M059J (cell line): ENCODE data around the gene PRM1. TPM values are rescaled to one million over a fixed set of nuclear protein-coding genes. Genes with fewer than 3 reads are reported as not detected.

Source experiments
- DNase-seq: peaks from one replicate; pipeline ENCODE4 v3.0.0-alpha.2; 2012; ENCODE audit warnings: low read depth
- total RNA-seq: library from RNA; depleted of rRNA; stranded (reverse); fragments of >200 nt; shearing (Covaris generic); gene quantifications from 2 replicates; pipeline ENCODE4 v1.2.3, GENCODE V29; 2014

The PRM1 gene
- total RNA-seq, 1 experiment from 2014 or later: not detected

DNA sequence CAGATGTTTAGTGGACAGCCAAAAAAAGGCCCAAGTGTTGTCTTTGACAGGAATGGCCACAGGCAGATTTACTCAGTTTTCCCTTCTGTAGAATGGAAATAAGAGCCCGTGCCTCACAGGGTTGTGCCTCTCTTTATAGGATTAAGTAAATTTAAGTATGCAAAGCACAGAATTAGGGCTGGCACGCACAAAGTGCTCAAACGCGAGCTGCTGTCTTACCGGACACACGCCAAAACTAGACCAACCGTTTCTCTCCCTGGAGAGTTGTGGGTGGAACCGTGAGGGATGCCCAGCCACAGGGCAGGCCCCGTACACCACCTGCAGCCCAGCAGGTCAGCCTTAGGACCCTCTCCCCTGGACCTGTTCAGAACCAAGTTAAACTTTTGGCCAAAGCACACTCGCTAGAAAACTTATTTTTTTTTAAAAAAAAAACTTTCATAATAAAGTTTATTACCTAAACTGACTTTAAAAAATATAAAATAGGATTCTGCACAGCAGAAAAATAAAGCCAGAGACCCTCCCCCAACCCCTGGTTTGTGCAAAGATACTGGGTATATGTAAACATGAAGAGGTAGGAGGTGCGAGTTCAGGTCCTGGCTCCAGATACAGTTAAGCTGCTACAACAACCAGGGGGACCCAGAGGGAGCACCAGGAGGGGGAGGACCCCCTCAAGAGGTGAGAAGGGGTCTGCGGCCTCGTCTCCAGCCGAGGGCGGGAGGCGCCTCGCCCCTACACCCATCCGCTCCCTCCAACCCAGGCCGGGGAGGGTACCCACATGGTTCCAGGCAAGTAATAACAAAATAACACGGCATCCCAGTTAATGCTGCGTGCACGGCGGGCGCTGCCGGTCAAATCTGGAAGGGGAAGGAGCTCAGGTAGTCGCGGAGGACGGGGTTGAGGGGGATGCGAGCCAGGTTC is 26.9 kb downstream of the PRM1 start:
- no peak for DNase-seq

DNA sequence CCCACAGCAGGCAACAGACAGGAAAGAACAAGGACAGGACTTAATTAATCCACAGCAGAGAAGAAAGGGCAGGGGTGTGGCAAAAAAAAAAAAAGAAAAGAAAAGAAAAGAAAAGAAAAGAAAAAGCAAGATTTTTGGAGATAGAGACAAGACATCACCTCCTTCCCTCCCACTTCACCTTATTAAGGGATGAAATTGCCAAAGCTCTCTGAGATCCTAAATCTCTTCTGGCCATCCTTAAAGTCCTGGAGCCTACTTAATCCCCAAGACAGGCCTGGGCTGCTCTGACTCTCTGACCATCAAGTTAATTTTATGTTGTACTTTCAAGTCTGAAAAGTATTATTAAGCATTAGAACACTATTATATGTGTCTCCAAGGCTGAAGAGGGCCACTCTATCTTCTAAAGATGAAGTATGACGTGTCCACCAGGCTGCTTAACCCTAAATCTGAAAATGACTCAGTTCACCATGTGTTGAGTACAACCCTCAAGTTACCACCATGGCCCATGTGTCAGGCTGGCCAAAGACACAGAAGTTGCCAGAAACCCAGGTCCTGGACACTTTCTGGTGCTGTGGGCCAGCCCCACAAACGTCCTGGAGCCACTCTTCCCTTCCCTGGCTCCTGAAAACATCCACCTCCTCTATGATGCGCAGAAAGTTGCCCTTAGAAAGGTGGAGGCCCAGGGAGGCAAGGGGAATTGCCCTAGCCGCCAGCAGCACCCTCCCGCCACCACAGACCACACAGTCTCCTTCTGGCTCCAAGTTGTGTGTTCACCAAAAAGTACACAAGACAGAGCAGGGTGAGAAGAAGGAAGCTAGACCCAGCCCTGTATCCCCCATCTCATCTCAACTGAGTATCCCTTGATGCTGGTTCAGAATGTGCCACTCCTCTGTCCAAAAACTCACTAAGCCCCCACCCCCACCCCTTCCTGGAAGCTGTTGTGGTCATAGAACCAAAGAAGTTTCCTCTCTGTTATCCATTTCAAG is 27.8 kb downstream of the PRM1 start:
- DNase-seq: peak; percentile 43

DNA sequence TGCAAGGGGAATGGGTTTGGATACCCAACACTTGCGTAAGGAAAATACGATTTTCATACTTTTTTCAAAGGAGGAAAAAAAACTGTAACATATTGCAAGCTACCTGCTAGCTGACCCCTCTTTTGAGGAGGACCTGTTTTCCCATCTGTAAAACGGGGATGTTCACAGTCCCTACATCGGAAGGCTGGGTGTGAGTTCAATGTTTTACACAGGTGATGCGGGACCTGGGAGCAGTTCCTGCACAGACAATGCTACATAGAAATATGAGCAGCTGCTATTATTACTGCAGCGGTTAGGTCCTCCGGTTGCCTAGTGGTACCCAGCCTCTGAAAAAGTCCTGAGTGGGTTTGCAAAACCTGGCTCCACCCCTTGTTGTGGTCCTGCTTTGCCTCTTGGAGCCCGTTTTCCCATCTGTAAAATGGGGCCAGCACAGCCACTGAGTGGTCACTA is 28.6 kb downstream of the PRM1 start:
- DNase-seq: no peak

DNA sequence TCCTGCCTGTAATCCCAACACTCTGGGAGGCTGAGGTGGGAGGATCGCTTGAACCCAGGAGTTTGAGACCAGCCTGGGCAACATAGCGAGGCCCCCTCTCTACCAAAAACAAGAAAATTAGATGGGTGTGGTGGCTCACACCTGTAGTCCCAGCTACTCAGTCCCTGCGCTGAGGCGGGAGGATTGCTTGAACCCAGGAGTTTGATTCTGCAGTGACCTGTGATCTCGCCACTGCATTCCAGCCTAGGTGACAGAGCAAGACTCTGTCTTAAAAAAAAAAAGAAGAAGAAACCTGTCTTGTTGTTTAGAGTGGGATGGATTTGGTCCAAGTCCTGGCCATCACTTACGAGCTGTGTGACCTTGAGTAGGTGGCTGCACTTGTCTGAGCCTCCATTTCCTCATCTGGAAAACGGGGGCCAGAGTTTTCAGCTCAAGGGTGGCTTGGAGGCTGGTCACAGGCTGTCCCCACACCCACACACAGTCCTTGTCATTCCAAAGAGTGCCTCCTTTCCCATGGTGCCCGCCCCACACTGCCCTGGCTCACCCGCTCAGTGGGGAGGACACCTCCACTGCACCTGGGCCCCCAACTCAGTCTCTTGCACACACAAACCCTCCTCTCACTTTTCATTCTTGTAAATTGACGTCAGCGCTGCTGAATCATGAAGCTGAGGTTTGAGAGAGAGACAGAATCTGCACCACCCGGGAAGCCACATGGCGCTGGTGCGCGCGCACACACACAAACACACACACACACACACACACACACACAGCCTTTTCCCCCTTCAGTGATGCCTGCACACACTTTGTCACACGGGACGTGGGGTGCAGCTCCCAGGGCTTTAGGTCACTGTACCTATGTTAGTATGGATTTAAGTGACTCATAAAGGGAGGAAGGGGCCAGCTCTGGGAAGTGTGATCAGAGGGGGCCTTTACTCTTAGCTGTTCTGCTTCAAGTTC is 29.3 kb downstream of the PRM1 start:
- DNase-seq: peak; percentile 82

DNA sequence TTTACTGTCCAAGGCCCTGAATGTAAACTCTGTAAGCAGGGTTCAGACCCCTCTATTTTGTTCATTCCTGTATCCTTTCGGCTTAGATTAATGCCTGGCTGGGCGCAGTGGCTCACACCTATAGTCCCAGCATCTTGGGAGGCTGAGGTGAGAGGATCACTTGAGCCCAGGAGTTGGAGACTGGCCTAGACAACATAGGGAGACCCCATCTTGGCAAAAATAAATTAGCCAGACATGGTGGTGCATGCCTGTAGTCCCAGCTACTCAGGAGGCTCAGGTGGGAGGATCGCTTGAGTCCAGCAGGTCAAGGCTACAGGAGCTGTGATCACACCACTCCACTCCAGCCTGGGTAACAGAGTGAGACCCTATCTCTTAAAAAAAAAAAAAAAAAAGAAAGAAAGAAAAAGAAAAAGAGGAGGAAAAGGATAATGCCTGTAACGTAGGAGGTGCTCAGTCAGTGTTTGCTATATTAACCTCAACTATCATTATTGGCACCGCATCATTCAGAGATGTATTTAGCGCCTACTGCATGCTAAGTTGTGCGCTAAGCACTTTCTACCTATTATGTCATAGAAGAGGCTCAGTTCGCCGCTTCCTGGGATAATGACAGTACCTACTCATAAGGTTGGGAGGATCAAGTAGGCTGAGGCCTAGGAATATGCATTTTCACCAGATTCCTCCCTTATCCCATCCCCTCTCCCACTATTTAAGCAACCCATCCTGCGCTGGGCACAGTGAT is 30.2 kb downstream of the PRM1 start:
- DNase-seq: no peak

DNA sequence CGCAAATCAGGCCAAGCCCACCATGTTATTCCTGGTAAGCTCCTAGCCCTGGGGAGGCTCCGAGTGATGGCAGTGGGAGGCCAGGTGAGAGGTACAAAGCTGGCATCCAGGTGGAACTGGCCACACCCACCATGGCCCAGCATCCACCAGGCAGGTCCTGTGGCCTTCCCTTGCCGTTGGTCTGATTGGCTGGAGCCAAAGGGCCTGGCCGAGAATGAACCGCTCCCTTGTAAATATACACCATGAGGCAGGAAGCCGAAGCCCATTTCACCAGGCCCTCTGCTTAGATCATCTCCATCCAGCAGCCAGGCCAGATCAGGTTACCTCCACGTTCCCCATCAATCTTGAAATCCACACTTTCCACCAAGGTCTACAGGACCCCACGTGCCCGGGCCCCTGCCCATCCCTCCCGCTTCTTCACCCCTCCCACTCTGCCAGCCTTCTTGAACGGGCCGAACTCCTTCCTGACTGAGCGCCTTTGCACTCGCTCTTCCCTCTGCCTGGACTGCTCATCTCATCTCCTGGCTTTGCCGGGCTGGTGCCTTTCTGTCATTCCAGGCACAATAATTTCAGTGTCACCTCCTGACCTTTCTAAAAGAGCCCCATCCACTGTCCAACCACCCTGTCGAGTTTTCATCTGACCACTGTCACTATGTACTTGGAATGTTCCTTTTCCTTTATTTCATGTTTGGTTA is 30.9 kb downstream of the PRM1 start:
- peak; percentile 32 for DNase-seq

DNA sequence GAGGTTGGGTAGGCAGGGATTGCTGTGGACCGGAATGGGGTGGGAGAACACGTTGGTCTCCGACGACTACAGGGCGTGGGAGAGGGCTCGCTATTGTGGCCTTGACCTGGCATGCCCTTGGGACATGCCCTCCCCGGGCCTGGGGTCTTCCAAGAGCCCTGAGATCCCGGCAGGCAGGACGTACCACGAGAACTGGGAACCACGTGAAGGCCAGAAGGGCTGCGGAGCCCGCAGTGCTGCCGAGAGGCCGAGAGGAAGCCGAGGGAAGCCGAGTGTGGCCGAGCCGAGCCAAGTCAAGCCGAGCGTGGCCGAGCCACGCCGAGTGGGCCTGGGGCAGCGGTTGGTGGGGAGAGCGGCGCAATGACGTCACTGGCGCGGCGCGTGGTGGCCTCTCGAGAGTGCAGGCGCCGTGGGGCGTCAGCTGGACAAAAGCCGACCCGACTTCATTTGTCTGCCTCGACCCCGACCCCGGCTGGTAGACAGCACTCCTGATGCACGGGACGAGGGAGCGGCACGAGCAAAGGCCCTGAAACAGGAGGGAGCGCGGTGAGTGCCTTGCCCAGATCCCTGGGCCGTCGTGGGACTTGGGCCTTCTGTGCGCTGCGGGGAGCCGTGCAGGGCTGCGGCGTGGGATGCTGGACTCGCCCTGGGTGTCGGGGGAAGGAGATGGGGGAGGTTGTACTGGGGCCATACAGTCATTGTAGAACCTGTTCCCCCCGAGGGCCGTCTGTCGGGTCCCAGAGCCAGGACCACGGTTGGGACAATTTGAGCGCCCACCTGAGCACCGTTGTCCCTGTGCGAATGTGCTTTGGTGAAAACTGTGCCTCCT is 31.7 kb downstream of the PRM1 start:
- DNase-seq: no peak

DNA sequence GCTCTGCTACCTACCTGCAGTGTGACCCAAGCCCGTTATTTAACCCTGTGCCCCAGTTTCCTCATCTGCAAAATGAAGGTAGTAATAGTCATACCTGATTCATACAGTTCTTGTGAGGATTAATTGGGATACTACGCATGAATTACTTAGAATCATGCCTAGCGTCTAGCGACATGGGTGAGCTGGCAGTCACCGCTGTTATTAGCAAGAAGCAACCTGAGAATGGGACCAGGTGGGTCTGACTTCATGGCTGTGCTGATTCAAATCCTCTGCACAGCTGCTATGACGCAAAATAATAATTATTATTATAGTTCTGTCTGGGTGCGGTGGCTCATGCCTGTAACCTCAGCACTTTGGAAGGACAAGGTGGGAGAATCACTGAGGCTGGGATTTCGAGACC is 33.0 kb downstream of the PRM1 start:
- no peak for DNase-seq

DNA sequence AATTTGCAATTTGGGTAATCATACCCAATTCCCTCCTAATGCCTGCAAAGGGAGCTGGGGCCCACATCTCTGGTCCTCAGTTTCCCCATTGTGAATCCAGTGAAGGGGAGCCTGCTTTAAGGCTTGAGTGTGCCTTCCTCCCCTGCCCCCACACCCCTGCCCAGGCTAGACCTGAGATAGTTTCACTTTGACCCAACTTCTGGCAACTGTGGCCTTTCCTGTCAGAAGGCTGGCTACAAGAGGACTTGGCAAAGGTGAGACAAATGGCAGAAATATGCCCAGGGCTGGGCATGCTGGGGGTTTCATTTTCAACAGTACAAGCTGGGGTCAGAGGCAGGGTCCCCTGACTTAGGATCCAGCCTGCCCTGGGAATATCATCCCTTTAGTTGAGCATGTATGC is 35.1 kb downstream of the PRM1 start:
- DNase-seq: no peak

DNA sequence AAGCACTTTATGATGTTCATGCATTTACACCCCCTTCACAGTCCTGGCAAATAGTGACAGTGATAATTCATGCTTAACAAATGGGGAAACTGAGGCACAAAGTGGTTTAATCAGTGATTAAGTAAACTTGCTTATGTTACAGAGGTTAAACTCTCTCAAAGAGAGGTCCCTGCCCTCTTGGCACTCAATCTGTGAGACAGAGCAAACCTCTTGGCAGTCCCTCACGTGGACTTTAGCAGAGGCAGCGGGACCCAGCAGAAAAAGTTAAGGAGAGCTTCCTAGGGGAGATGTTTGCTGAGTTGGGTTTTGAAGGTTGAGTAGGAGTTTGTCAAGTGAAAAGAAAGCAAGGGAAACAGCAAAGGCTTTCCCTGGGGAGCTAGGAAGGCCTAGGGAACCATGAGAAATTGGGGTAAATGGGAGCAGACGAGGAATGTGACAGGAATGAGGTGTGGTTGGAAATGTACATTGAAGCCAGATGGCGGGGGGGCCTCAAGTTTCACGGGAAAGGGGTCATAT is 35.9 kb downstream of the PRM1 start:
- no peak for DNase-seq

DNA sequence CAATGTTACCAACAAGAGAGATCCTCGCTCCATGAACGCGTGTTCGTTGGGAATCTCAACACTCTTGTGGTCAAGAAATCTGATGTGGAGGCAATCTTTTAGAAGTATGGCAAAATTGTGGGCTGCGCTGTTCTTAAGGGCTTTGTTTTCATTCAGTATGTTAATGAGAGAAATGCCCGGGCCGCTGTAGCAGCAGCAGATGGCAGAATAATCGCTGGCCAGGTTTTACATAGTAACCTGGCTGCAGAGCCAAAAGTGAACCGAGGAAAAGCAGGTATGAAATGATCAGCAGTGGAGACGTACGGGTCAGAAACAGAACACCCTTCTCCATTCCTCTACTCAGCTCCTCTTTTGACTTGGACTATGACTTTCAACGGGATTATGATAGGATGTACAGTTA is 38.5 kb downstream of the PRM1 start:
- no peak for DNase-seq

DNA sequence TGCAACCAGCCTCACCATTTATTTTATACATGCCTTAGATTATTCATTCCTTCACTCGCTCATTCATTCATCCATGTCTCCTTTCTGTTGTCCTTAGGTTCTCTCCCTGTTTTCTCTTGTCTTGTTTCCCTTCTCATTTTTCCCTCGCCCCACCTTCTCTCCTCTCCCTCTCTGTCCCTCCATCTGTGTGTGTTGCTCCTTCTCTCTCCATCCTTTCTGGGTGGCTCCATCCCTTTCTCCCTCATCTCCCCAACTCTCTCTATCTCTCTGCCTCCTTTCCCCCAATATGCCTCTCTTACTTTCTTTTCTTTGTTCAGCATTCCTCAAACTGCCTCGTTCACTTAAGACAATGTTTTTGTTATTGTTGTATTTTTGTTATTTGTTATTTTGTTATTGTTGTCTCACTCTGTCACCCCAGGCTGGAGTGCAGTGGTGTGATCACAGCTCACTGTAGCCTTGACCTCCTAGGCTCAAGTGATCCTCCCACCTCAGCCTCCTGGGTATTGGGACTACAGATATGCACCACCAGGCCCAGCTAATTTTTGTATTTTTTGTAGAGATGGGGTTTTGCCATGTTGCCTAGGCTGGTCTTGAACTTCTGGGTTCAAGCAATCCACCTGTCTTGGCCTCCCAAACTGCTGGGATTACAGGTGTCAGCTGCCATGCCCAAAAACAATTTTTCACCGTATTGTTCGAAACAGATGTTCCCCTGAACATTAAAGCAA is 39.5 kb downstream of the PRM1 start:
- DNase-seq: no peak

DNA sequence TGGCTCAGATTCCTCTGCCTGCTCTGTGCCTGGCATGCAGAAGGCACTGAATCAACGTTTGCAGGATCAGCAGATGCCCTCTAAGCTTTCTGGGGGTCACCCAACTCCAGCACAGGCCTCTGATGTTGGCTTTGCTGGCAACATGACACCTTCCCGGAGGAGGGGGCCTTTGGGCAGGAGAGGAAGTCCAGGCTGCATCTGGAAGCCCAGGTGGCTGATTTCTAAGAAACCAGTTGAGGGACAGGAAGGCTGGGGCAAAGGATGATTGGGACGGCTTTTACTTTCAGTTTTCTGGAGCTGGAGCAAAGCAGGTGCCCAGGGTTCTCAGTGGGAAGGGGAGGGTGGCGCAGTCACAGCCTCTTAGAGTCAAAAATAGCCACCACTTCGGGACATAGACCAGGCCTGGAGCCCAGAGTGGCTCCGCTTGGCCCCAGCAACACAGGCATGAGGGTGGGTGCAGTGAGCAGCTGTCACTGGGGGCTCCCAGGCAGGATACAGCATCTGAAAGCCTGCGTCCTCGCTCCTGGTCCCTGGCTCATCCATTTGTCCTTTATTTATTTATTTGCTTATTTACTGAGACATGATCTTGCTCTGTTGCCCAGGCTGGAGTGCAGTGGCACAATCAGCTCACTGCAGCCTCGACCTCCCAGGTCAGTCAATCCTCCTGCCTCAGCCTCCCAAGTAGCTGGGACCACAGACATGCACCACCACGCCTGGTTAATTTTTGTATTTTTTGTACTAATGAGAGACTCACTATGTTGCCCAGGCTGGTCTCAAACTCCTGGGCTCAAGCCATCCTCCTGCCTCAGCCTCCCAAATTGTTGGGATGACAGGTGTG is 40.3 kb downstream of the PRM1 start:
- no peak for DNase-seq

DNA sequence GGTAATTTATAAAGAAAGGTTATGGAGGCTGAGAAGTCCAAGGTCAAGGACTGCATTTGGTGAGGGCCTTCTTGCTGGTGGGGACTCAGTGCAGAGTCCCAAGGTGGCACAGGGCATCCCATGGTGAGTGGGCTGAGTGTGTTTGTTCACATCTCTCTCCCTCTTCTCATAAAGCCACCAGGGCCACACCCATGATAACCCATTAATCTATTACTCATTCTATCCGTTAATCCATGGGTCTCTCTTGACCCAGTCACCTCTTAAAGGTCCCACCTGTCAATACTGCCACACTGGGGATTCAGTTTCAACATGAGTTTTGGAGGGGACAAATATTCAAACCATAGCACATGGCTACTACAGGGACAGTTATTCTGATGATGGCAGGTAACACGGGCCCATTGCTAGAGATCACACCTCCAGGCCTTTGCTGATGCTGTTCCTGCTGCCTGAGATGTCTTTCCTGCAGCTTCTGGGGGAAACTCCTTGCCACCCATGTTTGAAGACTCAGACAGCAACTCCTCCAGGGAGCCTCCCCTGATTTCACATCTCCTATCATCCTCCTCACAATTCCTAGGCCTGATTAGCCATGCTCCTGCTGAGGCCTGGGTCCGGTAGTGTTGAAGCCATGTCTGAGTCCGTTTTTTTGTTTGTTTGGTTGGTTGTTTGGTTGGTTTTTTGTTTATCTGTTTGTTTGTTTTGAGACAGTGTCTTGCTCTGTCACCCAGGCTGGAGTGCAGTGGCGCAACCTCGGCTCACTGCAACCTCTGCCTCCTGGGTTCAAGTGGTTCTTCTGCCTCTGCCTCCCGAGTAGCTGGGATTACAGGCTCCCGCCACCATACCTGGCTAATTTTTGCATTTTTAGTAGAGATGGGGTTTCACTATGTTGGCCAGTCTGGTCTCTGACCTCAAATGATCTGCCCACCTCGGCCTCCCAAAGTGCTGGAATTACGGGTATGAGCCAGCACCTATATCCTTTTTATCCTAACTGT is 41.2 kb downstream of the PRM1 start:
- no peak for DNase-seq

DNA sequence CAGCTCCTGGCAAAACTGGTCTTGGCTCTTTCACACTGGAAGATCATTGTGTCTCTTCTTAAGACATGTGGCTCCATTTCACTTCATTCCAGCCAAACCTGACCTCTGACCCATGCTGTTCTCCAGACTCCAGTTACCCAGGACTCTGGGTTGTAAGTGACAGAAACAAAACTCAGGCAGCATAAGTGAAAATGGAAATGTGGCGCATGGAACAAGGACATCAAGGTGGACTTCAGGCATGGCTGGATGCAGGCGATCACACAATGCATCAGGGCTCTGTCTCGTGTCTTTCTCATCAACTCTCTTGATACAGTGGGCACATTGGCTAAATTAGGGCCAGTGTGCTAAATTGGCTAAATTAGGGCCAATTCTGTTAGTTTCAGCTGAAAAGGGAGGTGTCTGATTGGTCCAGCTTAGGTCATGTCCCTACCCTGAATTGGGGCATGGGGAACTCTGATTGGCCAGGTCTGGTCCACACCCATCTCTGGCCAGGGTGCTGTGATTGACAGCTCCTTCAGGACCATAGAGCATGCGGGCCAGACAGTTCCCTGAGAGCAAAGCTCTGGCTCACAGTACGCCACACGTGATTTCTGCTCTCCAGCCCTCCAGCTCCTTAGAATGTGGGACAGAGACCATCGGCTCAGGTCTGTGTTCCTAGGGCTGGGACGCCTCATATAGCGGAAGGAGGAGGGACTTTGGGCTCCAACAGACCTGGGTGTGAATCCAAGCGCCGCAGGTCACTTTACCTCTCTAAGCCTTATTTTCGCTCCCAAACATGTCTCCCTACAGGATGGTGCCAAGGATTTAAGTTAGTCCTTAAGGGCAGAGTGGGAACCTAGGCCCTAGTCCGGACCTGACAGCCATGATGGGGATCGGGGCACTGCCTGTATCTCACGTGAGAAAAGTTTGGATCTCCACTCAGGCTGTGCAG is 42.6 kb downstream of the PRM1 start:
- DNase-seq: no peak
